Measurements from ENCODE around the gene PHACTR1.

GRCh38 chr6:12927746-12928145, 211.2 kb downstream of the PHACTR1 start:
- TF ChIP-seq EZH2 (IDR thresholded peaks at IDR 0.05; ENCODE audit: insufficient read depth, poor library complexity, severe bottlenecking) (no peak), EZH2phosphoT487 (IDR thresholded peaks at IDR 0.05; ENCODE audit: insufficient read depth, low read depth) (no peak)

Measured in GM23248 (cell line).